Measurements from ENCODE around the gene RNU4-1. TPM values are rescaled to one million over a fixed set of nuclear protein-coding genes. Genes with fewer than 3 reads are reported as not detected.

RNU4-1 gene
- total RNA-seq, 1 experiment from 2014 or later: 2,436 TPM

GRCh38 chr12:120249875-120250795 lies 42.9 kb downstream of the RNU4-1 start:
- ATAC-seq: no peak

GRCh38 chr12:120249266-120249874 lies 43.7 kb downstream of the RNU4-1 start:
- Mint-ChIP-seq H3K9me3 (no peaks in the 10 kb centered on the region), H3K36me3 (no peaks in the 10 kb centered on the region; the same call in 1 of the 2 replicates), H3K27ac (peak overlapping the region; percentile 42), H3K4me3 (no peak overlapping the region), H3K4me1 (peaks cover 46% of the 10 kb centered on the region), H3K27me3 (ENCODE audit: low read depth) (no peaks in the 10 kb centered on the region)
- no peak for TF ChIP-seq IRF2 (CRISPR knock-in tag; IDR thresholded peaks at IDR 0.05; ENCODE audit: borderline replicate concordance, low read depth)
- TF ChIP-seq JUN (CRISPR knock-in tag; IDR thresholded peaks at IDR 0.05): no peak
- no peak for TF ChIP-seq ELF4 (CRISPR knock-in tag; IDR thresholded peaks at IDR 0.05; ENCODE audit: low read depth)
- TF ChIP-seq CREM (CRISPR knock-in tag; IDR thresholded peaks at IDR 0.05): no peak
- TF ChIP-seq, protein P1, sequence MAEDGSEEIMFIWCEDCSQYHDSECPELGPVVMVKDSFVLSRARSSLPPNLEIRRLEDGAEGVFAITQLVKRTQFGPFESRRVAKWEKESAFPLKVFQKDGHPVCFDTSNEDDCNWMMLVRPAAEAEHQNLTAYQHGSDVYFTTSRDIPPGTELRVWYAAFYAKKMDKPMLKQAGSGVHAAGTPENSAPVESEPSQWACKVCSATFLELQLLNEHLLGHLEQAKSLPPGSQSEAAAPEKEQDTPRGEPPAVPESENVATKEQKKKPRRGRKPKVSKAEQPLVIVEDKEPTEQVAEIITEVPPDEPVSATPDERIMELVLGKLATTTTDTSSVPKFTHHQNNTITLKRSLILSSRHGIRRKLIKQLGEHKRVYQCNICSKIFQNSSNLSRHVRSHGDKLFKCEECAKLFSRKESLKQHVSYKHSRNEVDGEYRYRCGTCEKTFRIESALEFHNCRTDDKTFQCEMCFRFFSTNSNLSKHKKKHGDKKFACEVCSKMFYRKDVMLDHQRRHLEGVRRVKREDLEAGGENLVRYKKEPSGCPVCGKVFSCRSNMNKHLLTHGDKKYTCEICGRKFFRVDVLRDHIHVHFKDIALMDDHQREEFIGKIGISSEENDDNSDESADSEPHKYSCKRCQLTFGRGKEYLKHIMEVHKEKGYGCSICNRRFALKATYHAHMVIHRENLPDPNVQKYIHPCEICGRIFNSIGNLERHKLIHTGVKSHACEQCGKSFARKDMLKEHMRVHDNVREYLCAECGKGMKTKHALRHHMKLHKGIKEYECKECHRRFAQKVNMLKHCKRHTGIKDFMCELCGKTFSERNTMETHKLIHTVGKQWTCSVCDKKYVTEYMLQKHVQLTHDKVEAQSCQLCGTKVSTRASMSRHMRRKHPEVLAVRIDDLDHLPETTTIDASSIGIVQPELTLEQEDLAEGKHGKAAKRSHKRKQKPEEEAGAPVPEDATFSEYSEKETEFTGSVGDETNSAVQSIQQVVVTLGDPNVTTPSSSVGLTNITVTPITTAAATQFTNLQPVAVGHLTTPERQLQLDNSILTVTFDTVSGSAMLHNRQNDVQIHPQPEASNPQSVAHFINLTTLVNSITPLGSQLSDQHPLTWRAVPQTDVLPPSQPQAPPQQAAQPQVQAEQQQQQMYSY (CRISPR knock-in tag; IDR thresholded peaks at IDR 0.05): no peak
- TF ChIP-seq, protein P2, sequence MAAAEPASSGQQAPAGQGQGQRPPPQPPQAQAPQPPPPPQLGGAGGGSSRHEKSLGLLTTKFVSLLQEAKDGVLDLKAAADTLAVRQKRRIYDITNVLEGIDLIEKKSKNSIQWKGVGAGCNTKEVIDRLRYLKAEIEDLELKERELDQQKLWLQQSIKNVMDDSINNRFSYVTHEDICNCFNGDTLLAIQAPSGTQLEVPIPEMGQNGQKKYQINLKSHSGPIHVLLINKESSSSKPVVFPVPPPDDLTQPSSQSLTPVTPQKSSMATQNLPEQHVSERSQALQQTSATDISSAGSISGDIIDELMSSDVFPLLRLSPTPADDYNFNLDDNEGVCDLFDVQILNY (CRISPR knock-in tag; IDR thresholded peaks at IDR 0.05): no peak
- TF ChIP-seq GTF2I (CRISPR knock-in tag; conservative IDR thresholded peaks at IDR 0.05): no peak
- TF ChIP-seq CREB1 (CRISPR knock-in tag; IDR thresholded peaks at IDR 0.05): no peak
- no peak for TF ChIP-seq NR1H2 (CRISPR knock-in tag; IDR thresholded peaks at IDR 0.05)
- TF ChIP-seq USF1 (CRISPR knock-in tag; IDR thresholded peaks at IDR 0.05): no peak
- TF ChIP-seq, protein P3, sequence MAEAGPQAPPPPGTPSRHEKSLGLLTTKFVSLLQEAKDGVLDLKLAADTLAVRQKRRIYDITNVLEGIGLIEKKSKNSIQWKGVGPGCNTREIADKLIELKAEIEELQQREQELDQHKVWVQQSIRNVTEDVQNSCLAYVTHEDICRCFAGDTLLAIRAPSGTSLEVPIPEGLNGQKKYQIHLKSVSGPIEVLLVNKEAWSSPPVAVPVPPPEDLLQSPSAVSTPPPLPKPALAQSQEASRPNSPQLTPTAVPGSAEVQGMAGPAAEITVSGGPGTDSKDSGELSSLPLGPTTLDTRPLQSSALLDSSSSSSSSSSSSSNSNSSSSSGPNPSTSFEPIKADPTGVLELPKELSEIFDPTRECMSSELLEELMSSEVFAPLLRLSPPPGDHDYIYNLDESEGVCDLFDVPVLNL (CRISPR knock-in tag; IDR thresholded peaks at IDR 0.05; ENCODE audit: borderline replicate concordance, low read depth): no peak
- TF ChIP-seq ZMAT4 (CRISPR knock-in tag; IDR thresholded peaks at IDR 0.05): no peak
- ATAC-seq (no peak), DNase-seq (ENCODE audit: low spot score) (no peak)
- ChIA-PET POLR2A (interaction anchor here (0.9 to 1.3 kb wide), 2 partner anchors 14 to 41 kb away, joined by 4 read pairs; no protein-coding TSS in a partner anchor), CTCF (interaction anchor here (0.5 to 22.1 kb wide), 5 partner anchors 9 to 46 kb away, joined by 3 to 717 read pairs (median 14); partner anchors contain the start of gene PXN)

More at GRCh38 chr12:120249875-120250795, 42.9 kb downstream of the RNU4-1 start:
- no peak for TF ChIP-seq NR2C2 (CRISPR knock-in tag; IDR thresholded peaks at IDR 0.05)
- TF ChIP-seq JAZF1 (CRISPR knock-in tag; IDR thresholded peaks at IDR 0.05): no peak
- no peaks in the 10 kb centered on the region for H3K9me3 Mint-ChIP-seq
- POLR2A ChIA-PET: interaction anchor here (0.8 to 1.3 kb wide), 3 partner anchors 15 to 49 kb away, joined by 3 to 4 read pairs (median 4); no protein-coding TSS in a partner anchor
- peak overlapping the region; percentile 46 for H3K27ac Mint-ChIP-seq
- no peak for DNase-seq (ENCODE audit: low spot score)
- H3K27me3 Mint-ChIP-seq (ENCODE audit: low read depth): no peaks in the 10 kb centered on the region
- peaks cover 4% of the 10 kb centered on the region for H3K36me3 Mint-ChIP-seq
- peaks cover 46% of the 10 kb centered on the region for H3K4me1 Mint-ChIP-seq
- CTCF ChIA-PET: interaction anchor here (0.6 to 22.1 kb wide), 5 partner anchors 10 to 37 kb away, joined by 3 to 717 read pairs (median 14); partner anchors contain the start of gene PXN
- H3K4me3 Mint-ChIP-seq: no peak overlapping the region

Data from WTC11 (cell line).